GM23338 (cell line): ENCODE data around the gene XRN2. TPM values are rescaled to one million over a fixed set of nuclear protein-coding genes. Genes with fewer than 3 reads are reported as not detected.

Experiments used
- ATAC-seq: fragments of 200-7000 bp; cut with Tn5 transposase; 3 replicates; pipeline ENCODE4 v1.9.1; 2020
- DNase-seq: peaks from one replicate; pipeline ENCODE4 v3.0.0-alpha.2; 2015; ENCODE audit warnings: low spot score
- H2AFZ ChIP-seq: fragments of 200-600 bp; sonication (generic); 2 replicates; pipeline ENCODE4 v1.8.0; 2016; ENCODE audit warnings: antibody characterized with exemption, mild to moderate bottlenecking, moderate library complexity
- H3F3A ChIP-seq: fragments of 200-600 bp; sonication (generic); replicated peaks from 2 replicates; pipeline ENCODE4 v1.8.0; 2017; ENCODE audit warnings: antibody characterized with exemption, mixed run types, low read depth
- H3K27ac ChIP-seq: fragments of 200-600 bp; sonication (generic); 2 replicates; pipeline ENCODE4 v1.6.1; 2016; ENCODE audit warnings: low read depth
- H3K27me3 ChIP-seq: fragments of 200-600 bp; sonication (generic); 2 replicates; pipeline ENCODE4 v1.8.0; 2016; ENCODE audit warnings: mild to moderate bottlenecking, mixed run types, moderate library complexity; ENCODE audit not compliant: insufficient read depth
- H3K36me3 ChIP-seq: fragments of 200-600 bp; sonication (generic); 2 replicates; pipeline ENCODE4 v1.8.0; 2016; ENCODE audit warnings: mild to moderate bottlenecking; ENCODE audit not compliant: insufficient read depth
- H3K4me1 ChIP-seq: fragments of 200-600 bp; sonication (generic); 2 replicates; pipeline ENCODE4 v1.8.0; 2016; ENCODE audit warnings: mild to moderate bottlenecking, moderate library complexity; ENCODE audit not compliant: insufficient read depth
- H3K4me2 ChIP-seq: fragments of 200-600 bp; sonication (generic); 2 replicates; pipeline ENCODE4 v1.7.1; 2017; ENCODE audit warnings: mixed run types
- H3K4me3 ChIP-seq: fragments of 200-600 bp; sonication (generic); 2 replicates; pipeline ENCODE4 v1.6.1; 2016; ENCODE audit warnings: mixed run types
- H3K79me2 ChIP-seq: fragments of 200-600 bp; sonication (generic); replicated peaks from 2 replicates; pipeline ENCODE4 v1.8.0; 2017; ENCODE audit warnings: mild to moderate bottlenecking; ENCODE audit not compliant: insufficient read depth
- H3K9me2 ChIP-seq: fragments of 200-600 bp; sonication (generic); 2 replicates; pipeline ENCODE4 v1.8.0; 2017; ENCODE audit not compliant: insufficient read depth
- H4K20me1 ChIP-seq: fragments of 200-600 bp; sonication (generic); replicated peaks from 2 replicates; pipeline ENCODE4 v1.8.0; 2017; ENCODE audit warnings: mild to moderate bottlenecking; ENCODE audit not compliant: insufficient read depth
- H3K27ac Mint-ChIP-seq: 2 replicates; pipeline ENCODE4 v1.8.0; 2020; ENCODE audit warnings: inconsistent platforms, mild to moderate bottlenecking, moderate library complexity, mixed read lengths
- H3K27me3 Mint-ChIP-seq: 3 replicates; pipeline ENCODE4 v1.8.0; 2022; ENCODE audit warnings: low read depth, mild to moderate bottlenecking, moderate library complexity, mixed read lengths, inconsistent platforms; ENCODE audit not compliant: insufficient read depth, poor library complexity
- H3K36me3 Mint-ChIP-seq: 3 replicates; pipeline ENCODE4 v1.8.0; 2021; ENCODE audit warnings: low read depth, mild to moderate bottlenecking, inconsistent platforms, moderate library complexity, mixed read lengths
- H3K4me1 Mint-ChIP-seq: 3 replicates; pipeline ENCODE4 v1.8.0; 2020; ENCODE audit warnings: mild to moderate bottlenecking, inconsistent platforms, mixed read lengths
- H3K4me3 Mint-ChIP-seq: 3 replicates; pipeline ENCODE4 v1.8.0; 2021; ENCODE audit warnings: moderate library complexity, mild to moderate bottlenecking, inconsistent platforms, mixed read lengths
- H3K9me3 Mint-ChIP-seq: 3 replicates; pipeline ENCODE4 v1.8.0; 2020; ENCODE audit warnings: moderate library complexity, mild to moderate bottlenecking, inconsistent platforms, mixed read lengths
- EZH2 ChIP-seq: fragments of 200-600 bp; sonication (generic); IDR thresholded peaks from one replicate; pipeline ENCODE4 v1.8.0; 2017; ENCODE audit warnings: antibody characterized with exemption, mild to moderate bottlenecking, low read depth; ENCODE audit not compliant: unreplicated experiment
- NANOG ChIP-seq: IDR thresholded peaks from 2 replicates; pipeline ENCODE4 v1.6.1; 2016; ENCODE audit warnings: antibody characterized with exemption, borderline replicate concordance
- ZNF331 ChIP-seq: fragments of 250-450 bp; sonication (Bioruptor Pico); IDR thresholded peaks from 2 replicates; pipeline ENCODE4 v1.5.0; 2020; ENCODE audit warnings: low read depth, mild to moderate bottlenecking, moderate library complexity
- polyA plus RNA-seq: library from polyadenylated mRNA; unstranded; fragments of >200 nt; fragmentation: Nextera tagmentation; extraction: Ambion mirVana; gene quantifications from 2 replicates; pipeline ENCODE4 v1.2.1, GENCODE V29; 2016
- small RNA-seq: library from RNA; depleted of rRNA; stranded (forward); fragments of <200 nt; gene quantifications from one replicate; pipeline ENCODE3, GENCODE V24; 2014; ENCODE audit warnings: low replicate concordance
- total RNA-seq: library from RNA; depleted of rRNA; stranded (reverse); fragments of >200 nt; shearing (Covaris generic); gene quantifications from 2 replicates; pipeline ENCODE4 v1.2.3, GENCODE V29; 2014; rRNA removed
- TF ChIP-seq, protein P1 (sequence below): fragments of 250-450 bp; sonication (Bioruptor Pico); IDR thresholded peaks from 2 replicates; pipeline ENCODE4 v1.5.0; 2020; ENCODE audit warnings: mild to moderate bottlenecking, moderate library complexity

Gene XRN2
- total and polyA plus RNA-seq, 2 experiments from 2014 or later: 113 to 150 TPM

GRCh38 chr20:21436205-21436604, 133.1 kb downstream of the XRN2 start (continued):
- TF ChIP-seq, protein P1, sequence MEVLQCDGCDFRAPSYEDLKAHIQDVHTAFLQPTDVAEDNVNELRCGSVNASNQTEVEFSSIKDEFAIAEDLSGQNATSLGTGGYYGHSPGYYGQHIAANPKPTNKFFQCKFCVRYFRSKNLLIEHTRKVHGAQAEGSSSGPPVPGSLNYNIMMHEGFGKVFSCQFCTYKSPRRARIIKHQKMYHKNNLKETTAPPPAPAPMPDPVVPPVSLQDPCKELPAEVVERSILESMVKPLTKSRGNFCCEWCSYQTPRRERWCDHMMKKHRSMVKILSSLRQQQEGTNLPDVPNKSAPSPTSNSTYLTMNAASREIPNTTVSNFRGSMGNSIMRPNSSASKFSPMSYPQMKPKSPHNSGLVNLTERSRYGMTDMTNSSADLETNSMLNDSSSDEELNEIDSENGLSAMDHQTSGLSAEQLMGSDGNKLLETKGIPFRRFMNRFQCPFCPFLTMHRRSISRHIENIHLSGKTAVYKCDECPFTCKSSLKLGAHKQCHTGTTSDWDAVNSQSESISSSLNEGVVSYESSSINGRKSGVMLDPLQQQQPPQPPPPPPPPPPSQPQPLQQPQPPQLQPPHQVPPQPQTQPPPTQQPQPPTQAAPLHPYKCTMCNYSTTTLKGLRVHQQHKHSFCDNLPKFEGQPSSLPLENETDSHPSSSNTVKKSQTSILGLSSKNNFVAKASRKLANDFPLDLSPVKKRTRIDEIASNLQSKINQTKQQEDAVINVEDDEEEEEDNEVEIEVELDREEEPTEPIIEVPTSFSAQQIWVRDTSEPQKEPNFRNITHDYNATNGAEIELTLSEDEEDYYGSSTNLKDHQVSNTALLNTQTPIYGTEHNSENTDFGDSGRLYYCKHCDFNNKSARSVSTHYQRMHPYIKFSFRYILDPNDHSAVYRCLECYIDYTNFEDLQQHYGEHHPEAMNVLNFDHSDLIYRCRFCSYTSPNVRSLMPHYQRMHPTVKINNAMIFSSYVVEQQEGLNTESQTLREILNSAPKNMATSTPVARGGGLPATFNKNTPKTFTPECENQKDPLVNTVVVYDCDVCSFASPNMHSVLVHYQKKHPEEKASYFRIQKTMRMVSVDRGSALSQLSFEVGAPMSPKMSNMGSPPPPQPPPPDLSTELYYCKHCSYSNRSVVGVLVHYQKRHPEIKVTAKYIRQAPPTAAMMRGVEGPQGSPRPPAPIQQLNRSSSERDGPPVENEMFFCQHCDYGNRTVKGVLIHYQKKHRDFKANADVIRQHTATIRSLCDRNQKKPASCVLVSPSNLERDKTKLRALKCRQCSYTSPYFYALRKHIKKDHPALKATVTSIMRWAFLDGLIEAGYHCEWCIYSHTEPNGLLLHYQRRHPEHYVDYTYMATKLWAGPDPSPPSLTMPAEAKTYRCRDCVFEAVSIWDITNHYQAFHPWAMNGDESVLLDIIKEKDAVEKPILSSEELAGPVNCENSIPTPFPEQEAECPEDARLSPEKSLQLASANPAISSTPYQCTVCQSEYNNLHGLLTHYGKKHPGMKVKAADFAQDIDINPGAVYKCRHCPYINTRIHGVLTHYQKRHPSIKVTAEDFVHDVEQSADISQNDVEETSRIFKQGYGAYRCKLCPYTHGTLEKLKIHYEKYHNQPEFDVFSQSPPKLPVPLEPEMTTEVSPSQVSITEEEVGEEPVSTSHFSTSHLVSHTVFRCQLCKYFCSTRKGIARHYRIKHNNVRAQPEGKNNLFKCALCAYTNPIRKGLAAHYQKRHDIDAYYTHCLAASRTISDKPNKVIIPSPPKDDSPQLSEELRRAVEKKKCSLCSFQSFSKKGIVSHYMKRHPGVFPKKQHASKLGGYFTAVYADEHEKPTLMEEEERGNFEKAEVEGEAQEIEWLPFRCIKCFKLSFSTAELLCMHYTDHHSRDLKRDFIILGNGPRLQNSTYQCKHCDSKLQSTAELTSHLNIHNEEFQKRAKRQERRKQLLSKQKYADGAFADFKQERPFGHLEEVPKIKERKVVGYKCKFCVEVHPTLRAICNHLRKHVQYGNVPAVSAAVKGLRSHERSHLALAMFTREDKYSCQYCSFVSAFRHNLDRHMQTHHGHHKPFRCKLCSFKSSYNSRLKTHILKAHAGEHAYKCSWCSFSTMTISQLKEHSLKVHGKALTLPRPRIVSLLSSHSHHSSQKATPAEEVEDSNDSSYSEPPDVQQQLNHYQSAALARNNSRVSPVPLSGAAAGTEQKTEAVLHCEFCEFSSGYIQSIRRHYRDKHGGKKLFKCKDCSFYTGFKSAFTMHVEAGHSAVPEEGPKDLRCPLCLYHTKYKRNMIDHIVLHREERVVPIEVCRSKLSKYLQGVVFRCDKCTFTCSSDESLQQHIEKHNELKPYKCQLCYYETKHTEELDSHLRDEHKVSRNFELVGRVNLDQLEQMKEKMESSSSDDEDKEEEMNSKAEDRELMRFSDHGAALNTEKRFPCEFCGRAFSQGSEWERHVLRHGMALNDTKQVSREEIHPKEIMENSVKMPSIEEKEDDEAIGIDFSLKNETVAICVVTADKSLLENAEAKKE: no peak
- TF ChIP-seq ZNF331 (CRISPR knock-in tag): no peak

DNA sequence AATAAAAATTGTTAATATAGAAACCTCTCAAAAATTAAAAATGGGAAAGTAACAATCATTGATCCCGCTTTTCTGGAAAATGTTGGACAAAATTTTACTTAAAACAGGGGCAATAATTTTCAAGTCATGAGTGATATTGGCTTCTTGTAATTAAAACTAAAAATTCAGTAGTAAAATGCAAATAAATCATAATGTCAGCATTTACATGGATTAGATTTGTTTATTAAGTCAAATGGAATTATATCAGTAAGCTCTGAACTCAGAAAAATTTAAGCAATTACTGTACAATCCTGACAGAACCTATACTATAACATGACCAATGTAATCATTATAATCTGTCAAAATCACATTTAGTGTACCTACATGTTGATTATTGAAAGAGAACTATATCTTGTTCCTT, 134.1 kb downstream of the XRN2 start:
- no peak overlapping the region for H3K27ac Mint-ChIP-seq
- no peak overlapping the region for H3K4me2 ChIP-seq
- H3K4me1 Mint-ChIP-seq: peaks cover 9% of the 10 kb centered on the region; the same call in 2 of the 3 replicates

GRCh38 chr20:21437816-21438215, 134.7 kb downstream of the XRN2 start:
- no peaks in the 10 kb centered on the region for H3K9me3 Mint-ChIP-seq
- Histone ChIP-seq H4K20me1 (no peaks in the 10 kb centered on the region), H3K4me1 (no peaks in the 10 kb centered on the region), H3K27me3 (no peaks in the 10 kb centered on the region), H2AFZ (no peak overlapping the region), H3K9me2 (no peaks in the 10 kb centered on the region), H3F3A (no peaks in the 10 kb centered on the region), H3K27ac (no peak overlapping the region), H3K79me2 (no peaks in the 10 kb centered on the region), H3K4me3 (no peak overlapping the region), H3K36me3 (no peaks in the 10 kb centered on the region), H3K4me2 (no peak overlapping the region)
- no peaks in the 10 kb centered on the region for H3K36me3 Mint-ChIP-seq
- no peak overlapping the region for H3K4me3 Mint-ChIP-seq
- DNase-seq (no peak), ATAC-seq (no peak)
- peaks cover 9% of the 10 kb centered on the region; the same call in 2 of the 3 replicates for H3K4me1 Mint-ChIP-seq
- H3K27me3 Mint-ChIP-seq: no peaks in the 10 kb centered on the region
- no peak for TF ChIP-seq EZH2
- no peak overlapping the region for H3K27ac Mint-ChIP-seq

More for the DNA sequence above, 134.1 kb downstream of the XRN2 start:
- no peak for ATAC-seq
- H3K36me3 Mint-ChIP-seq: no peaks in the 10 kb centered on the region
- no peaks in the 10 kb centered on the region for H3K9me3 Mint-ChIP-seq
- no peak for DNase-seq
- no peaks in the 10 kb centered on the region for H3K9me2 ChIP-seq
- no peaks in the 10 kb centered on the region for H3K27me3 ChIP-seq
- H3K36me3 ChIP-seq: no peaks in the 10 kb centered on the region
- H3K4me3 ChIP-seq: no peak overlapping the region
- TF ChIP-seq NANOG: no peak
- no peaks in the 10 kb centered on the region for H3K27me3 Mint-ChIP-seq
- H3K4me3 Mint-ChIP-seq: no peak overlapping the region
- H3K4me1 ChIP-seq: no peaks in the 10 kb centered on the region
- H3K27ac ChIP-seq: no peak overlapping the region
- H3F3A ChIP-seq: no peaks in the 10 kb centered on the region
- no peak overlapping the region for H2AFZ ChIP-seq
- H3K79me2 ChIP-seq: no peaks in the 10 kb centered on the region
- no peaks in the 10 kb centered on the region for H4K20me1 ChIP-seq

Small RNAs within 50 kb of the gene (small RNA-seq; reads per million reads assigned to genes)
- not detected for gene RN7SKP140

Other genes with a start within 250 kb of the XRN2 start
- 0.31 TPM in 1 of 2 replicates, not detected in the other for gene LINC00237, start 197.0 kb upstream of the XRN2 start, total RNA-seq
- 2.0 and 2.6 TPM in 2 replicates for gene LINC00237, start 197.0 kb upstream of the XRN2 start, polyA plus RNA-seq
- gene KIZ, start 177.2 kb upstream of the XRN2 start, total RNA-seq: 63.6 and 87.7 TPM in 2 replicates
- gene KIZ, start 177.2 kb upstream of the XRN2 start, polyA plus RNA-seq: 52.5 and 58.3 TPM in 2 replicates
- 0.35 and 2.1 TPM in 2 replicates for gene NKX2-4, start 94.2 kb downstream of the XRN2 start, total RNA-seq
- gene NKX2-4, start 94.2 kb downstream of the XRN2 start, polyA plus RNA-seq: 0.31 and 0.61 TPM in 2 replicates
- not detected in 2 replicates for gene NKX2-2, start 210.7 kb downstream of the XRN2 start, total RNA-seq
- gene NKX2-2, start 210.7 kb downstream of the XRN2 start, polyA plus RNA-seq: not detected in 2 replicates